ENCODE data around the gene TFCP2L1.

Gene TFCP2L1

GRCh38 chr2:121258051-121258450 is 27.0 kb downstream of the TFCP2L1 start:
- Histone ChIP-seq H3K9me3 (ENCODE audit: control insufficient read depth, insufficient read depth, low read length) (no peaks in the 10 kb centered on the region), H3K27me3 (ENCODE audit: control insufficient read depth, insufficient read depth, low read length) (no peaks in the 10 kb centered on the region), H3K4me3 (ENCODE audit: low read depth, low read length) (no peak overlapping the region), H3K4me1 (ENCODE audit: control insufficient read depth, insufficient read depth, low read length) (peaks cover 3% of the 10 kb centered on the region), H3K36me3 (ENCODE audit: control insufficient read depth, insufficient read depth, low read length) (no peaks in the 10 kb centered on the region), H3K9ac (ENCODE audit: low read depth, low read length) (no peak overlapping the region)

GRCh38 chr2:121257480-121257840 is 27.5 kb downstream of the TFCP2L1 start:
- H3K9ac ChIP-seq (ENCODE audit: low read depth, low read length): no peak overlapping the region
- H3K27me3 ChIP-seq (ENCODE audit: control insufficient read depth, insufficient read depth, low read length): no peaks in the 10 kb centered on the region
- H3K9me3 ChIP-seq (ENCODE audit: control insufficient read depth, insufficient read depth, low read length): no peaks in the 10 kb centered on the region
- peaks cover 3% of the 10 kb centered on the region for H3K4me1 ChIP-seq (ENCODE audit: control insufficient read depth, insufficient read depth, low read length)
- H3K4me3 ChIP-seq (ENCODE audit: low read depth, low read length): no peak overlapping the region
- no peaks in the 10 kb centered on the region for H3K36me3 ChIP-seq (ENCODE audit: control insufficient read depth, insufficient read depth, low read length)

GRCh38 chr2:121256720-121257479 is 28.1 kb downstream of the TFCP2L1 start:
- Histone ChIP-seq H3K4me3 (ENCODE audit: low read depth, low read length) (no peak overlapping the region), H3K4me1 (ENCODE audit: control insufficient read depth, insufficient read depth, low read length) (peaks cover 3% of the 10 kb centered on the region), H3K27me3 (ENCODE audit: control insufficient read depth, insufficient read depth, low read length) (no peaks in the 10 kb centered on the region), H3K9ac (ENCODE audit: low read depth, low read length) (no peak overlapping the region), H3K36me3 (ENCODE audit: control insufficient read depth, insufficient read depth, low read length) (no peaks in the 10 kb centered on the region), H3K9me3 (ENCODE audit: control insufficient read depth, insufficient read depth, low read length) (no peaks in the 10 kb centered on the region)

GRCh38 chr2:121255358-121255757 is 29.6 kb downstream of the TFCP2L1 start:
- Histone ChIP-seq H3K4me1 (ENCODE audit: control insufficient read depth, insufficient read depth, low read length) (peaks cover 3% of the 10 kb centered on the region), H3K36me3 (ENCODE audit: control insufficient read depth, insufficient read depth, low read length) (no peaks in the 10 kb centered on the region), H3K4me3 (ENCODE audit: low read depth, low read length) (no peak overlapping the region), H3K9me3 (ENCODE audit: control insufficient read depth, insufficient read depth, low read length) (no peaks in the 10 kb centered on the region), H3K27me3 (ENCODE audit: control insufficient read depth, insufficient read depth, low read length) (no peaks in the 10 kb centered on the region), H3K9ac (ENCODE audit: low read depth, low read length) (no peak overlapping the region)

DNA sequence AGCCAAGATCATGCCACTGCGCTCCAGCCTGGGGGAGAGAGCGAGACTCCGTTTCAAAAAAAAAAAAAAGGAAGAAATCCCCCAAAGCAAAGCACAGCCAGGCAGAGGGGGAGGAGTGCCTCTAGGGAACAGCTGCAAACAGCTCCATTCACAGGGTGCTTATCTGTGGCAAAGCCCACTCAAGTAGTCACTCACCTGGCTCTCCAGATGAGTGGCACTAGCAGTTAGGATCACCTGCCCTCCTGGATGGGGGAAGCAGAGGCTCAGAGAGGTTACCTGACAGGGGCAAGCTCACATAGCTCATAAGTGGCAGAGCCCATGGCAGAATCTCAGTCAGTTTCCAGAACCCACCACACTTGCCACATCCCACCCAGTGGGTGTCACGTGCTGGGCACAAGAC is 30.3 kb downstream of the TFCP2L1 start:
- no peaks in the 10 kb centered on the region for H3K9me3 ChIP-seq (ENCODE audit: control insufficient read depth, insufficient read depth, low read length)
- no peak overlapping the region for H3K4me3 ChIP-seq (ENCODE audit: low read depth, low read length)
- no peak overlapping the region for H3K9ac ChIP-seq (ENCODE audit: low read depth, low read length)
- H3K27me3 ChIP-seq (ENCODE audit: control insufficient read depth, insufficient read depth, low read length): no peaks in the 10 kb centered on the region
- peaks cover 3% of the 10 kb centered on the region for H3K4me1 ChIP-seq (ENCODE audit: control insufficient read depth, insufficient read depth, low read length)
- no peaks in the 10 kb centered on the region for H3K36me3 ChIP-seq (ENCODE audit: control insufficient read depth, insufficient read depth, low read length)

GRCh38 chr2:121253674-121254240 is 31.2 kb downstream of the TFCP2L1 start:
- Histone ChIP-seq H3K9ac (ENCODE audit: low read depth, low read length) (no peak overlapping the region), H3K27me3 (ENCODE audit: control insufficient read depth, insufficient read depth, low read length) (no peaks in the 10 kb centered on the region), H3K9me3 (ENCODE audit: control insufficient read depth, insufficient read depth, low read length) (no peaks in the 10 kb centered on the region), H3K4me1 (ENCODE audit: control insufficient read depth, insufficient read depth, low read length) (peaks cover 3% of the 10 kb centered on the region), H3K4me3 (ENCODE audit: low read depth, low read length) (no peak overlapping the region), H3K36me3 (ENCODE audit: control insufficient read depth, insufficient read depth, low read length) (no peaks in the 10 kb centered on the region)

DNA sequence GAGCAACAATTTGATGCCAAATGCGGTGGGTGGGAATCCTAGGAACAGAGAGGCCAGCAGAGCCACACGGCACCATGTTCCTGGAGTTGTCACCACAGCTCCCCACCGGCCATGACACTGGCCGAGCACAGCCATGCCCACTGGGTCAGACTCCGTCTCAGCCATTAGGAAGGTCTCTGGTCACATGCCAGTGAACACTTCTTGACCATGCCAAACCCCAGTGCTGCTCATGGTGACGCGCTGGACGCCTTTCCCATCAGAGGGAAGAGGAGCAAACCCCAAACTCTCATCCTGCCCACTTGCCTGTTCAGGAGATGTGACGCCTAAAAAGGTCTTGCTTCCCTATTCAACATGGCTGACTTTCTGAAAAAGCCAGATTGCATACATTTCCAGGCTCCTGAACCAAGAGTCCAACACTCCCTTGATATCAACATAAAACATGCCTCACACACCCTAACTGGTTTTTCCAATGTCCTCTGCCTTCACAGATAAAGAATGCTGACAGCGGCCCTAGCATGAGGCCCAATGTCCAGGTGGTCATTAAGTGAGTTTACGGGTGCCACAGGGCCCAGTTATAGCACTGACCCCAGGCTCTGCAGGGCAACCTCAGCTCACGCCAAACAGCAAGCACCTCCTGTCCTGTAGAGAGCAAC is 31.9 kb downstream of the TFCP2L1 start:
- H3K4me1 ChIP-seq (ENCODE audit: control insufficient read depth, insufficient read depth, low read length): peaks cover 3% of the 10 kb centered on the region
- H3K4me3 ChIP-seq (ENCODE audit: low read depth, low read length): no peak overlapping the region
- H3K27me3 ChIP-seq (ENCODE audit: control insufficient read depth, insufficient read depth, low read length): no peaks in the 10 kb centered on the region

GRCh38 chr2:121251497-121251896 is 33.5 kb downstream of the TFCP2L1 start:
- Histone ChIP-seq H3K36me3 (ENCODE audit: control insufficient read depth, insufficient read depth, low read length) (no peaks in the 10 kb centered on the region), H3K9me3 (ENCODE audit: control insufficient read depth, insufficient read depth, low read length) (no peaks in the 10 kb centered on the region), H3K27me3 (ENCODE audit: control insufficient read depth, insufficient read depth, low read length) (no peaks in the 10 kb centered on the region), H3K9ac (ENCODE audit: low read depth, low read length) (no peak overlapping the region), H3K4me1 (ENCODE audit: control insufficient read depth, insufficient read depth, low read length) (no peaks in the 10 kb centered on the region), H3K4me3 (ENCODE audit: low read depth, low read length) (no peak overlapping the region)

More for the DNA sequence above, 31.9 kb downstream of the TFCP2L1 start:
- Histone ChIP-seq H3K9ac (ENCODE audit: low read depth, low read length) (no peak overlapping the region), H3K9me3 (ENCODE audit: control insufficient read depth, insufficient read depth, low read length) (no peaks in the 10 kb centered on the region), H3K36me3 (ENCODE audit: control insufficient read depth, insufficient read depth, low read length) (no peaks in the 10 kb centered on the region)

DNA sequence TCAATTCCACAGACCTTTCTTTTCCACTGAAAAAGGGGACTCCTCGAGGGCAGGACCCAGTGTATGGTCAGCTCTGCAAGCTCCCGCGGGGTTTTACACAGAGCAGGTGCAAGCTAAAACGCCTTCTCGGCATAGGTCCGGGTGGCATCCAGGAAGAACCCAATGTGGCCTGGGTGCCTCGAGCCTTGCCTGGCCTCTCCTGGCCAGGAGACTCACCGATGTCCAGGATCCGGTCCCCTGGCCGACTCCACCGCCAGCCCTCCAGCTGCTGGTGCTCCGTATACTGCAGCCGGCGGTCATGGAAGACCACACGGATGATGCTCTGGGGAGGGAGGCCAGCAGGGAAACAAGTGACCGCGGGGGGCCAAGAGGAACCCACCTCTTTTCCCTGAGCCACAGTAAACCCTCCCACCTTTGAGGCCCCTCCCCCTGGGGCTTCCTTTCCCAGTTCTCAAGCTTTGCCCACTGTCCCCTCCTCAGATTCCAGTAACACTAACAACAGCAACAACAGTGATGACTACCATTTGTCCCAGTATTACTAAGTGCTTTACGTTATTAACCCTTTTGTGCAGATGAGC is 36.1 kb downstream of the TFCP2L1 start:
- H3K36me3 ChIP-seq (ENCODE audit: control insufficient read depth, insufficient read depth, low read length): no peaks in the 10 kb centered on the region
- H3K4me3 ChIP-seq (ENCODE audit: low read depth, low read length): no peak overlapping the region
- no peak overlapping the region for H3K9ac ChIP-seq (ENCODE audit: low read depth, low read length)
- no peaks in the 10 kb centered on the region for H3K27me3 ChIP-seq (ENCODE audit: control insufficient read depth, insufficient read depth, low read length)
- H3K9me3 ChIP-seq (ENCODE audit: control insufficient read depth, insufficient read depth, low read length): no peaks in the 10 kb centered on the region
- no peaks in the 10 kb centered on the region for H3K4me1 ChIP-seq (ENCODE audit: control insufficient read depth, insufficient read depth, low read length)

- H3K36me3 ChIP-seq (ENCODE audit: control insufficient read depth, insufficient read depth, low read length): no peaks in the 10 kb centered on the region
- no peak overlapping the region for H3K9ac ChIP-seq (ENCODE audit: low read depth, low read length)
- no peaks in the 10 kb centered on the region for H3K27me3 ChIP-seq (ENCODE audit: control insufficient read depth, insufficient read depth, low read length)
- H3K4me1 ChIP-seq (ENCODE audit: control insufficient read depth, insufficient read depth, low read length): no peaks in the 10 kb centered on the region
- no peaks in the 10 kb centered on the region for H3K9me3 ChIP-seq (ENCODE audit: control insufficient read depth, insufficient read depth, low read length)
- H3K4me3 ChIP-seq (ENCODE audit: low read depth, low read length): no peak overlapping the region
Measured at GRCh38 chr2:121247971-121248370, 37.0 kb downstream of the TFCP2L1 start.

GRCh38 chr2:121247534-121247933 is 37.5 kb downstream of the TFCP2L1 start:
- no peaks in the 10 kb centered on the region for H3K27me3 ChIP-seq (ENCODE audit: control insufficient read depth, insufficient read depth, low read length)
- no peaks in the 10 kb centered on the region for H3K9me3 ChIP-seq (ENCODE audit: control insufficient read depth, insufficient read depth, low read length)
- H3K9ac ChIP-seq (ENCODE audit: low read depth, low read length): no peak overlapping the region
- no peak overlapping the region for H3K4me3 ChIP-seq (ENCODE audit: low read depth, low read length)
- H3K4me1 ChIP-seq (ENCODE audit: control insufficient read depth, insufficient read depth, low read length): no peaks in the 10 kb centered on the region
- H3K36me3 ChIP-seq (ENCODE audit: control insufficient read depth, insufficient read depth, low read length): no peaks in the 10 kb centered on the region

Data from iPS-15b (cell line).